GM19397 (cell line): ENCODE results near the gene MXRA8.

Experiments
- ATAC-seq: cut with Tn5 transposase; IDR thresholded peaks from one replicate; pipeline ENCODE4 v1.9.1; 2021; ENCODE audit warnings: mild to moderate bottlenecking, moderate library complexity; ENCODE audit not compliant: unreplicated experiment

The MXRA8 gene

DNA sequence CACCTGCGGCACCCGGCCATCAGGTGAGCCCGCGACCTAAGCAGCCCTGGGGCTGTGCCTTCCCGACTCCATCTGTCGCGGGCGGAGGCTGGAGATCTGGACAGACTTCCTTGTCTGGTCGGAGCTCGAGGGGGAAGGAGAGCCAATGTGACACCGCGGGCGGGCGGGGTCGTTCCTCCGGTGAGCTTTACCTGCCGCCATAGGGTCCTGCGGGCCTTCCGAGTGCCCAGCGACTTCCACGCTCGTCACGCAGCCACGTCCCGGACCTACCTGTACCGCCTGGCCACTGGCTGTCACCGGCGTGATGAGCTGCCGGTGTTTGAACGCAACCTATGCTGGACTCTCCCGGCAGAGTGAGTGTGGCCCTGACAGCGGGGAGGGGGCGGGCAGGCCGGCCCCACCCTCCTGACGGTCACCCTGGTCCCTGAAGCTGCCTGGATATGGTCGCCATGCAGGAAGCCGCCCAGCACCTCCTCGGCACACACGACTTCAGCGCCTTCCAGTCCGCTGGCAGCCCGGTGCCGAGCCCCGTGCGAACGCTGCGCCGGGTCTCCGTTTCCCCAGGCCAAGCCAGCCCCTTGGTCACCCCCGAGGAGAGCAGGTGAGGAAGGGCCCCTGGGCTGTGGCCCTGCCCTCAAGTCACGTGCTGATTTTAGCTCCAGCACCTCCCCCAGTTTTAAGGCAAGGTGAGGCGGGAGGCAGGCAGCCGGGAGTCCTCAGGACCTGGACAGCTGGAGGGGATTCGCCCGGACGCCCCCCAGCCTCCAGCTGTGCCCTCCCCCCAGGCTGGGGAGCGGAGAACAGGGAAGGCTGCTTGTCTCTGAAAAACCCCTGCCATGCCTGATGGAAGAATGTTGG lies 48.9 kb downstream of the MXRA8 start:
- ATAC-seq, result no peak

DNA sequence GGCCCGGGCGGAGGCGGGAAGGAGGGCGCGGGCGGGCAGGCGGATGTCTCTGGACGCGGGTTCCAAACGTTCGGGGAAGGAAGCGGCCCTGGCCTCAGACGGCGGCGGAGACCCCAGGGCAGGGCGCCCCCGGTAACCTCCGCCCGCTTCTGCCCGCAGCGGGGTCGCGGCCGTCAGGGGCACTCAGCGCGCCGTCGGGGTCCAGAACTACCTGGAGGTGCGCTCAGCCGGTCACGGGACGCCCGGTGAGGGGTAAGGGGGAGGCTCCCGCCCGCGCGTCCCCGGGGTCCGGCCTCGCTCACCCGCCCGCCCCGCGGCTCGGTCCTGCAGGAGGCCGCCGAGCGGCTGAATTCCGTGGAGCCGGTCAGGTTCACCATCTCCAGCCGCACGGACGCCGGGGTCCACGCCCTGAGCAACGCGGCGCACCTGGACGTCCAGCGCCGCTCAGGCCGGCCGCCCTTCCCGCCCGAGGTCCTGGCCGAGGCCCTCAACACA lies 49.6 kb downstream of the MXRA8 start:
- no peak for ATAC-seq

DNA sequence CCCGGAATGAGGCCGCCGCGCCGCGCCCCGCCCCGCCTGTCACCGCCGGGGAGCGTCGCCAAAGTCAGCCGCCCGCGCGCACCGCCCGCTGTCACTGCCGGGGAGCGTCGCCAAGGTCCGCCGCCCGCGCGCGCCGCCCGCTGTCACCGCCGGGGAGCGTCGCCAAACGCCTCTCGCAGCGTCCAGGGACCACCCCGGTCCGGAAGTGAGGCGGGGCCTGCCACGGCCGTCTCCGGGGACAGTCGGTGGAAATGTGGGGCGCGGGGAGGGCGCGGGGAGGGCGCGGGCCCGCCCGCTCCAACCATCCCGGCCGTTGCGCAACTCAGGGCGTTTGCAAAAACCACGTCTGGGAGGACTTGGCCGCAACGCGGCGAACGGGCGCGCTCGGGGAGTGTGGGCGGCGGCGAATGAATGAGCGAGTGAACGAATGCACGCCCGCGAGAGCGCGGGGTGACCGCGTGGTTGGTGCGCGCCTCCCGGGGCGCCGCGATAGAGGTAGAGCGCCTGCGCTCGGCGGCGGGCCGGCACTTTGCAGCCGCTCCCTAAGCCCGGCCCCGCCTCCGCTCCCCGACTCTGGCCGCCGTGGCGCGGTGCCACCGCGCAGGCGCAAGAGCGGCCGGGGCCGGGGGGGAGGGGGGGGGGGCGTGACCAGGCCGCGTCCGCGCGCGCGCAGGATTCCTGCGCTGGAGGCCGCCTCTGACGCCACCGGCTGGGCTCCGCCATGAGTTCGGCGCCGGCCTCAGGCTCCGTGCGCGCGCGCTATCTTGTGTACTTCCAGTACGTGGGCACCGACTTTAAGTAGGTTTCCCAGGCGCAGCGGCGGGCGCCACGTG lies 50.2 kb downstream of the MXRA8 start, which contains the start of the genes ACAP3 and PUSL1:
TSS of gene ACAP3 (minus strand) at position 8 of the 833 bp plus-strand sequence. CDS start 115 bp downstream, outside the sequence.
TSS of gene PUSL1 (plus strand) at position 675 of the 833 bp plus-strand sequence. CDS start at position 722, 47 bp downstream.
- peak; percentile 59 for ATAC-seq

DNA sequence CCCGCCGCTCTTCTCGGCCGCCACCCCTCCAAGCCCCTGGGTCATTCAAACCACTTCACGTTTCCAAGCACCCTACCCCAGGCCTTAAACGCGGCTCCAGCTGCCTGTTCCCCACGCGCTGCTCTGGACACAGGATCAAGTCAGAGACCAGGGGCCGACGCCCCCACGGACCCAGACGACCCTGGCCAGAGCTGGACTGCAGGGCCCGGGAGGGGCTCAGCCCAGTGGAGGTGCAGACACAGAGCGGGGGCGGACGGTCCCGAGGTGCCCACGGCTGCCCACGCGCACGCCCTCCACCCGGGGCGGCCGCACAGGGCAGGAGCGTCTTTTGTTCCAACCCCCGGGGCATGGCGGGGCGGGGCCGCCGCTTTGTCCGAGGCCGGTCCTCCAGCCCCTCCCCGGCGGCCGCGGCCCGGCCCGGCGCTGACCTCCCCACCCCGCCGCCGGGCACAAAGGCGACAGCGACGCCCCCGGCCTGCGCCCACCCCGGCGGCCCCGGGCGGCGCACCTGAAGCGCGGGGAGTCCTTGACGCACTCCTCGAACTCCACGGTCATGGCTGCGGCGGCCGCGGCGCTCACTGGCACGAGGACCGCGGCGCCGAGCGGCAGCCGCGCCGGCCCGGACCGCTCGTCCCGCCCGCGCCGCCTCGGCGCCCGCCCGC lies 51.0 kb downstream of the MXRA8 start:
- ATAC-seq, result peak; percentile 1

DNA sequence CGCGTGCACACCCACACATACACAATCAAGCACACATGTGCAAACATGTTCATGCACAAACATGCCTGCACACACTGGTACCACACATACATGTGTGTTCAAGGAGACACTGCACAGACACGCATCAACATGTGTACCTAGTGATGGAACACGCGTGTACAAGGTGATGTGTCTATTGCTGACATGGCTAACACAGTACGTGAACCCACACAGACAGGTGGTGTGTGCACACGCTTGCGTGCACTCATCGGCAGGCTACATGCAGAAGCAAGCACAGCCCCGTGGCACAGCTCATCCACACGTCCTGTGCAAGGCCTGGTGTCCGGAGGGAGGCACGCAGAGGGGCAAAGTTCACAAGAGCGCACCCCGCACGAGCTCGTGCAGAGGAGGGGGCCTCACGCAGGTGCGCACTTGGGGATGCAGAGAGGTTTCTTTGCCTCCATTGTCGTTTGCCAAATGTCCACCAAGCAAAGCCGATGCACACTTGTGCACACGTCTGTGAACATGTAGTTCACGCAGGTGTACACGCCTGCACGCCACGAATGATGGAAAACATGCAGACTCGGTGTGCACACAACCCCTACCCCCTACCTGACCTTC lies 51.6 kb downstream of the MXRA8 start:
- no peak for ATAC-seq

DNA sequence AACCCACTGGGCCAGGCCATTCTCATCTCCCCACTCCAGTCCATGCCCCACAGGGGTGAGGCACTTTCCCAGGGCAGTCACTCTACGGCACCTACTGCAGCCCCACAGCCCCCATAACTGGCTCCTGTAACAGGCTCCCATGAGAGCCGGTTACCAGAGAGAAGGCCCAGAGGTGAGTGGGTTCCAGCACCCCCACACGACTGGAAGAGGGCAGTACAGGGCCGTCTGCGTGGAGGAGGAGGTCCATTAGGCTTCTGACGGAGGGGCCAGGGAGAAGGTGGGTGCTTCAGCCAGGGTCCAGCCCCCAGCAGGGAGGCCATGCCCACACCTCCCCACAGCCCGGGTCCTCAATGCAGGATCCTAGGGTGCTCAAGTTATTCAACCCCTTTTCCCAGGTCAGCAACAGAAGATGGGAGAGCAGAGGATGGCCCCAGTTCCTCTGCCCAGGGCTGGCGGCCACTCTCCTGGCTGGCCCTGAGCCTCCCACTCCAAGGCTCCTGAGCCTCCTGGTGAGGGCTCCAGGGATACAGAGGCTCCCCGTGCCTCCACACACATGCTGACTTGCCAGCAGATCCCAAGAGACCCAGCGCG lies 52.2 kb downstream of the MXRA8 start:
- ATAC-seq, result no peak

DNA sequence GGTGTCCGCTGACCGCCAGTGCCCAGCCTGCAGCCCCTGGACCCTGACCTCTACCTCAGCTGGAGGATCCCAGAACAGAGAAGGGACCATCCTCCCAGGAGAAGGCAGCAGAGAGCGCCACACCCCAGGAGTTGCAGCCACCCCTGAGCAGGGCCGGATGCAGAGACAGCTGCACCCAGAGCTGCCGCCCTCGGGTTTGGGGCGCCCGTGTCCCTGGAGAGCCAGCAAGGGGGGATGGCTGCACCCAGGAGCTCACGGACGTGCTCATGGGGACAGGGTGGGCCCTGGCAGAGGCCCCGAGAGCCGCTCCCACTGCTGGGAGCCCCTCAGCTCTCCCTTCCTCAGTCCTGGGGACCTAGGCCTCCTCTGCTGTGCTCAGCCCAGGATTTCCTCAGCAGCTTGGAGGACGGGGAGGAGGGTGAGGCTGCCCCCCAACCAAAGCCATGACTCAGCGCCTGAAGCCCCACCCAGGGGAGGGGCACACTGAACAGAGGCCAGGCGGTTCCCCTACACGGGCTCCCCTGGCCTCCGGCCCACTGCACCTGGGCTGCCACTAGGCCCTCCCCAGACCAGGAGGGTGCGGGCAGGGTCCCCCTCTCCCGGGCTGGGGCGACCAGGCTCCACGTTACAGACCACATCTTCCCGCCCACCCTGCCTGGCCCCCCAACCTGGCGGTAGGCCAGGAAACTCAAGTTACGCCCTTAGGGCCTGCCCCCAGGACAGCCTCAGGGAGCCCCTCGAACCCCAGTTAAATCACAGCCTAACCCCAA lies 52.9 kb downstream of the MXRA8 start:
- no peak for ATAC-seq

DNA sequence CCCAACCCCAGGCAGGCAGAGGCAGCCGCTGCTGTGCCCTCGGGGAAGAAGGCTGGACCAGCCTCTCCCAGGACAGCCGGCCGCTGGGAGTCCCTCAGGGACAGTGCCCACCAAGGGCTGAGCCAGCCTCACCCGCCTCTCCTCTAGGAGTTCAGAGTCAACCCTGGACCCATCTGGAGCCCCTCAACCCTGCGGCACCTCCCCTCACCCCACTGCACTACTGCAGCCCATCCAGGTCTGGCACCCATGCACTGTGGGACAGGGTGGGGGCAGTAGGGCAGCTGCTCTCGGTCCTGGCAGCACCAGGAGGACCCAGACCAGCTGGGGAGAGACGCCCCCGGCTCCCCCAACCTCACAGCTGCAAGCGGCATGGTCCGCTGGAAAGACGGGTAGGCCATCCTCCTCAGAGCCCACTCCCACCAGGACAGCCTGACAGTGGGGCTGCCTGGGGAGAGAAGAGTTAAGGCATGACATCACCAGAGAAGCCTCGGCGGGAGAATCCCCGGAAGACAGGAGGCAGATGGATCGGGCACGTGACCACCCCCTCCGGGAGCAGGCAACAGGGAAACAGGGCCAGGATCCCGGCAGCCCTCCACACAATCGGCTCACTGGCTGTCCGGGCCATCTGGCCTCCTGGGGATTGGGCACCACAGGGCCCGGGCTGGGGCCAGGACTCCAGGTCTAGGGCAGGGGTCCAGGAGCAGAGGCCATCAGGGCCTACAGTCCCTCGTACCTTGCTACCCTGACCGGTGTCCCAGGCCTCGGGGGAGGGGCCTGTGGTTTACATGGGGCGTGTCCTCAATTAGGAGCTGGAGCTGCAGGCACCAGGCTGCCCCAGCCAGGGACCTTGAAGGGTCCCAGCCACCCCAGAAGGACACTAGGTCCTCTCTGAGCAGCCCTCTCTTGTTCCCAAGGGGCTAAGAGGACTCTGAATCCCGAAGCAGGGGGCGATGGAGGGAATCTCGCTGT lies 53.7 kb downstream of the MXRA8 start:
- ATAC-seq, result no peak

DNA sequence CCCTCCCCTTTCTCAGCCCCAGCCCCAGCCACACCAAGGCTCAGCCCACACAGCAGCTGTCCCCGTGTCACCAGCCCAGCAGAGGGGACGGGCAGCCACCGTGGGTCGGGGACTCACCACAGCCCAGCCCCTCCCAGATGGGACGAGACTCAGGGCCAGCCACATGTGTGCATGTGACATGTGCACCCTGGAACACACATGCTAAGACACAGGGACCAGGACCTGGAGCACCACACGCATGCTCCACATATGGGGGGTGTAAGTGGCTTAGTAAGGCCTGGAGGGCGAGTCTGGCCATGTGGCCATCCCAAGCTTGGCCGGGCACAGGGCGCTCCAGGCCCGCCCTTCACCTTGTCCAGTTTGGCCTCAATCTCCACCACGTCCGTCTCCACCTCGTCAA lies 54.6 kb downstream of the MXRA8 start:
- no peak for ATAC-seq

DNA sequence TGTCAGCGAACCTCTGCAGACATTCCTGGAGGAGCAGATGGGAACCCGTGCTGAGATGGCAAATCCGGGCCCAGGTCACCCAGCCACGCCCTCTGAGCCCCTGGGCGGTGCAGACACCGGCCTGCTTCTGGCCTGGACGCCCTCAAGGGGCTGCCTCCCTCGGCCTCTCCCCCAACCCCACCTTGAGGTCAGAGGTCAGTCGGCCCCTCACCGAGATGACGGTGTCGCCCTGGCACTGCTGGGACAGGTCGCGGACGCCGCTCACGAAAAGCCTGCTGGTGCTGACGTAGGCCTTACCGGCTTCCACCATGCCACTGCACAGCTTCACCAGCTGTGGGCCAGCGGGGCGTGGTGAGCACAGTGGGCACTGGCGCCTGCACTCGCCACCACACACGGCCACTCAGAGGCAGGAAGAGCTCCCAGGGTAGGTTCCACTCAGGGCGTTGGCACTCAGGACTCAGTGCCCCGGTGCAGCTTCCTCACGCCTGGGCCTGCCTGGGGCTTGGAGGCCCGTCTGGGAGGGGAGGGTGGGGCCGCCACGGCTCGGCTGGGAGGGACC lies 55.3 kb downstream of the MXRA8 start:
- ATAC-seq, result no peak
